H1 (cell line): Measurements from ENCODE around the gene RARB.

Experiments
- POLR2A ChIP-seq, 2 experiments: IDR thresholded peaks; 1 replicate in 1 of 2; 2 replicates in 1 of 2; pipeline ENCODE4 v1.6.1; 2011; ENCODE audit warnings: low read depth in 2 of 2, low read length in 2 of 2, mild to moderate bottlenecking in 2 of 2; ENCODE audit errors: control extremely low read depth in 1 of 2
- POLR2AphosphoS5 ChIP-seq: IDR thresholded peaks from 2 replicates; pipeline ENCODE4 v1.6.1; 2011; ENCODE audit warnings: low read depth, low read length

DNA sequence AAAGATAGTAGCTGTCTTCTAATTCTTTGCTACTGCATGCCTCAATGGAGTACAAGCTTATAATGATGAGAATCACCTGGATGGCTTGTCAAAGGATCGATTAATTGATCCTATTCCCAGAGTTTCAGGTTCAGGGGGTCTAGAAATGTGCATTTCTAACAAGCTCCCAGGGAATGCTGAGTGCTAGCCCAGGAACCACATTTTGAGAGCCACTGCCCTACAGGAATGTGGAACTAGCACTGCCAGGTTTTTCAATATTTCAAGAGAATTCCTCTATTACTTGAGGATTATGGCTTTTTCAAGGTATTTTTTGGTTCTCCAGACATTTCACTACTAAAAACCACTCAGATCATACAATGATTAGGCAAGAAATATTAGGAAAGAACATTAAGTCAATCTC lies 52.7 kb downstream of the RARB start:
- TF ChIP-seq POLR2AphosphoS5 (no peak), POLR2A (IDR thresholded peaks at IDR 0.05; ENCODE audit: control extremely low read depth in 1 of 2, low read depth in 2 of 2, low read length in 2 of 2) (no peak)
